ENCODE results near the gene SLC35F6.
A peak's percentile ranks its signal among the peaks of the same experiment; 100 is the strongest.
"Not testable (repeated sequence)": the region's sequence is repeated elsewhere in the genome, so short reads cannot be mapped to it uniquely, and the experiment has no call there.

The SLC35F6 gene

DNA sequence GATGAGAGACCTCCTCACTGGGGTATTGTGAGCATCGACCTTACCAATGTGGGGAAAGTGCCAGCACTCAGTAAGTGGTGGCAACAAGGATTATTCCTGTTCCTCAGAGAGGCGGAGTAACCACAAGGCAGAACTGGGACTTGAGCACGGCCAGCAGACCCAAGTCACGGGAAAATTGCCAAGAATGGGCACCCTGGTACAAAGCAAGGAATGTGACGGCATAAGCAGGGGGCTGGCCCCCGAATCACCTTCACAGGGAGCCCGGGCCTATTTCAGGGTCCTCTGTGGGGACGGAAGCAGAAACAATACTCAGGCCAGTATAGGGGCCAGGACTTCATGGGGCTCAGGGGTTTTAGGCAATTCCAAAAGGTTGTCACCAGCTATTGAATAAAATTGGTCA lies 47.2 kb downstream of the SLC35F6 start:
- in situ Hi-C loops (cut with MboI; ENCODE audit: low pct_unique_long_range_greater_than_20kb, low sequenced_read_pairs): no loop called here
- no peak for DNase-seq

DNA sequence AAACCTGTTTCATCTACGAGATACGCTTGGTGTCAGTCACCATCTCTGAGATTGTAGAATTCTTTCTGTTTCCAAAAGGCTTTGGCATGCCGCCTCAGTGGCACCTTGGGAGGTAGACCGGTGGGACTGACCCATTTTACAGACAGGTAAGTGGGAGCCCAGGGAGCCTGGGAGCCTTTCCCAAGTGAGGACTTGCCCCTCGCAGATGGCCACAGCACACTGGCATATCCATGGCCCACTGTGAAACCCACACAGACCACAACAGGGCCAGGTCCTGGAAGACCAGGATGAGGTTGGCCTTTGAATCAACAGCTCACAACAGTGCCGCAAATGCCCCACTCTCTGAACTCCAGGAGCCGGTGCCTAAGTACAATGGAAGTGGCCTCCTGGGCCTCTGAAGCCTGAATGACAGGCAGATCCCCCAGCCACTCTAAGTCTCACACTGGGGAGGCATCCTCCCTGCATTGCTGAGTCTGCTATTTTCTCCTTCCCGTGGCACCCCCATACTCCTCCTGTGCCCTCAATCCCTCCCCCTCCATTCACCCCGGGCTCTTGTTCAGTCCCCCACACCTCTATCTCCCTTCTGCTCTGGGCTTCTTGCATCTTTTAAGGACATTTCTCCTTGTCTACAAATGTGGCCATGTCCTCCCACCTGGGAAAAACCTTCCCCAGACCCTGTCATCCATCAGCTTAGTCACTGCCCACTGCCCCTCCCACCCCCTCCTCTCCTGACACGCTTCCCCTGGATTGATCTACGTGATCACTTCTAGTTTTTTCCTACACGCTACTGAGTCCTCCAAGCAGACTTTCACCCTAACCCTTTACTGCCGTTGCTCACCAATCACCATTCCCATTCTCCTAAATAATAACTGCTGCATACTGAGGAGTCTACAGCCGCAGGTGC lies 48.0 kb downstream of the SLC35F6 start:
- no peak for DNase-seq
- in situ Hi-C loops (cut with MboI; ENCODE audit: low pct_unique_long_range_greater_than_20kb, low sequenced_read_pairs): no loop called here

DNA sequence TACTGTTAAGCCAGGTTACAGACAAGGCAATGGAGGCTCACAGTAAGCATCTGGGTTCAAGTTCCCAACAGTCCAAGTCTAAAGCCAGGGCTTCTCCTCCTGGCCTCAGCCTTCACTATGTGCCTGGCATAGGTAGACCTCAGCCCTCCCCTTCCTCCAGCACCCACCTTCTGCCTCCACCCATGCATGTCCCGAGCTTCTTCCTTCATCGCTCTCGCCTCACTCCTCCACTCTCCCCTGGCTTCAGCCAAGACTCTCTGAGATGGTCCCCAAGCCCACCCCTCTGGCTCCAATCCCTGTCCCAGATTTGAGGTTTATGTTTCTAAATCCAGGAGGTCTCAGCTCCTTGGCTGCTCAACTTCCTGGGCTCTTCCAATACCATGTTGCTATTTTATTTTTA lies 48.6 kb downstream of the SLC35F6 start:
- no peak for DNase-seq
- in situ Hi-C loops (cut with MboI; ENCODE audit: low pct_unique_long_range_greater_than_20kb, low sequenced_read_pairs): no loop called here

DNA sequence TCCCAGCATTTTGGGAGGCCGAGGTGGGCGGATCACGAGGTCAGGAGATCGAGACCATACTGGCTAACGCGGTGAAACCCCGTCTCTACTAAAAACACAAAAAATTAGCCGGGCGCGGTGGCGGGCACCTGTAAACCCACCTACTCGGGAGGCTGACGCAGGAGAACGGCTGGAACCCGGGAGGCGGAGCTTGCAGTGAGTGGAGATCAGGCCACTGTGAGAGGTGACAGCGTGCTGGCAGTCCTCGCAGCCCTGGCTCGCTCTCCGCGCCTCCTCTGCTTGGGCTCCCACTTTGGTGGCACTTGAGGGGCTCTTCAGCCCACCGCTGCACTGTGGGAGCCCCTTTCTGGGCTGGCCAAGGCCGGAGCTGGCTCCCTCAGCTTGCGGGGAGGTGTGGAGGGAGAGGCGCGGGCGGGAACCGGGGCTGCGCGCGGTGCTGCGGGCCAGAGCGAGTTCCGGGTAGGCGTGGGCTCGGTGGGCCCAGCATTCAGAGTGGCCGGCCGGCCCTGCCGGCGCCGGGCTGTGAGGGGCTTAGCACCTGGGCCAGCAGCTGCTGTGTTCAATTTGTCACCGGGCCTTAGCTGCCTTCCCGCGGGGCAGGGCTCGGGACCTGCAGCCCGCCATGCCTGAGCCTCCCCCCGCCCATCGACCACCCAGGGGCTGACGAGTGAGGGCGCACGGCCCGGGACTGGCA lies 50.1 kb downstream of the SLC35F6 start:
- in situ Hi-C loops (cut with MboI; ENCODE audit: low pct_unique_long_range_greater_than_20kb, low sequenced_read_pairs); DNase-seq: not testable (repeated sequence)

DNA sequence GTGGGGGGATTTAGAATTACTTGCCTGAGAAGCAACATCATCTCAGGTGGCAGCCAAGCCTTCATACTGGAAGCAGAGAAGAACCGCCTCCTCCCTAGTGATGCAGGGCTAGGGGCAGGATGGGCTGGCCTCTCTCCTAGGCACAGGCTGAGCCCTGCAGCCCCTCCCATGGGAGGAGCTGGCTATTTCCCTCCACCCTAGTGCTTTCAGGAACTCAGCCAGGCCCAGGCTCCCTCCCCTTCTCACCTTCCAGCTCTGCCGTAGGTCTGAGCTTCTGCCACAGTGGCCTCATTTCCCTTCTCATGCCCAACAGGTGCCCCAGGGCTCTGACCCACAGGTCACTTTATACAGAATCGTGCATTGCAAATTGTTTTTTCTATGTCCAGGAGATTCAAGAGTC lies 52.8 kb downstream of the SLC35F6 start:
- peak; percentile 35 for DNase-seq
- in situ Hi-C loops (cut with MboI; ENCODE audit: low pct_unique_long_range_greater_than_20kb, low sequenced_read_pairs): no loop called here

DNA sequence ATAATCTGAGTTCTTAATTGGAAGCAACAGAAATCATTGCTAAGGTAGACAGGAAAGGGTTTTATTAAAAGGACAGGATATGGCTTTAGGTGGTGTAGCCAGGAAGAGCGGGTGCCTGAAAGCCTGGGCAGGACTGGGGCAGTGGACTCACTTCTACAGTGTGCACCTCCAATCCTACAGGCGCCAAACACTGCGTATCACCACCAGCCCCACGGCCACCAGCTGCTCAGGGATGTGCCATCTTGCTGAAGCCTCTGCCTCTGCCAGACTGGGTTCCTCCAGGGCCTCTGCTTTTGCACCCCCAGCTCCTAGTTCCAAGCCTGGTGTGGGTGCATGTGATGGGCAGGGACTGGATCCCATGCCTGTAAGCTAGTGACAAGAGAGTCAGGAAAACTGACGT lies 54.2 kb downstream of the SLC35F6 start:
- in situ Hi-C loops (cut with MboI; ENCODE audit: low pct_unique_long_range_greater_than_20kb, low sequenced_read_pairs): no loop called here
- DNase-seq: no peak

DNA sequence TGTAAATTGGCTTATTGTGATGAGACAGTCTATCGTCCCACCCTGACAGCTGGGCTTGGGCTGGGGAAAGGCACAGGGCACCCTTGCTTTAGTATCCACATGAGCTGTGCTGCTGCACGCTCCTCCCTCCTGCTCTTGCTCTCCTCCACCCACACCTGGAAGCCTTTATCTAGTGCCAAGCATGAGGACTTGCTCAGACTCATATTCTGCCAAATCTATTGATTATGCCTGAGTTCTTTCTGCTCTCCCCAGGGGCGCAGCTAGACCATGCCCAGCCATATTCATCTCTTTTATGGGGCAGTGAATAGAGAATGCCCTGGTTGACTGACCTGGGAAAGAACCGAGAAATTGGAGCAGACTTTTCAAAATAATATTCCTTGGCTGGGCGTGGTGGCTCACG lies 54.9 kb downstream of the SLC35F6 start:
- DNase-seq: no peak
- in situ Hi-C loops (cut with MboI; ENCODE audit: low pct_unique_long_range_greater_than_20kb, low sequenced_read_pairs): no loop called here

DNA sequence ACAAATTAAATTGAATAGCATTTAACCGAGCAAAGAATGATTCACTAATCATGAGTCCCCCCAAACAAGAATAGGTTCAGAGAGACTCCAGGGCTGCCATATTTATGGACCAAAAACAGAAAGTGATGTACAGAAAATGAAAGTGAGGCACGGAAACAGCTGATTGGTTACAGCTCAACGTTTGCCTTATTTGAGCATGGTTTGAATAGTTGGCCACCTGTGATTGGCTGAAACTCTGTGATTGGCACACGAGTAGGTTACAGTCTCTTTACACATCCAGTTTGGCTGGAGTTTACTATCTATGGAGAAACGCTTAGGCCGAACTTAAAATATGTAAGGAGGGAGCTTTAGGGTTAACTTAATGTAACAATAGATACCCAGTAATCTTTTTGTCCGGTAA lies 56.8 kb downstream of the SLC35F6 start:
- in situ Hi-C loops (cut with MboI; ENCODE audit: low pct_unique_long_range_greater_than_20kb, low sequenced_read_pairs): no loop called here
- no peak for DNase-seq

DNA sequence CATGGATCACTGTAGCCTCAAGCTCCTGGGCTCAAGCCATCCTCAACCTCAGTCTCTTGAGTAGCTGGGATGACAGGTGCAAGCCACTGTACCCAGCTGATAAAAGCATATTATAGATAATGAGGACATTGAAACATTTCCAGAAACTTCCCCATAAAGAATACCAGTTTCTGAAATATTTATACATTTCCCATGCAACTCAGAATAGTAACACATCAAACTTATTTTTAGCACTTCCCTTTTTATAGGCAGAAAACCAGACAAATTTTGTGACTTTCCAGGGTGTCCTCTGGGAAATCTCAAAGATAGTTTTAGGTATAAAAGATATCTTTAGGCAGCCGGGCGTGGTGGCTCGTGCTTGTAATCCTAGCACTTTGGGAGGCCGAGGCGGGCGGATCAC lies 58.8 kb downstream of the SLC35F6 start:
- DNase-seq: no peak
- in situ Hi-C loops (cut with MboI; ENCODE audit: low pct_unique_long_range_greater_than_20kb, low sequenced_read_pairs): no loop called here

Data from KBM-7 (cell line).